Hematopoietic multipotent progenitor cell (in vitro differentiated cells): ENCODE measurements around the gene CDC42BPB. TPM values are rescaled to one million over a fixed set of nuclear protein-coding genes. Genes with fewer than 3 reads are reported as not detected.

Experiments
- DNase-seq, 3 donors: peaks; one replicate each; pipeline ENCODE4 v3.0.0-alpha.2; 2011 to 2015; ENCODE audit warnings: low read depth in 2 of 3, low spot score in 2 of 3
- total RNA-seq: library from RNA; depleted of rRNA; stranded (reverse); fragments of >200 nt; gene quantifications from one replicate; pipeline ENCODE4 v1.2.3, GENCODE V29; 2012

Gene CDC42BPB
- total RNA-seq, 1 donor = 24.0 TPM

- DNase-seq = no peak
These were observed 134.7 kb downstream of the CDC42BPB start, which contains the start of gene AMN for GRCh38 chr14:102922490-102923200. Gene AMN (plus strand): TSS chr14:102922663. CDS start chr14:102922689, 26 bp downstream.

DNA sequence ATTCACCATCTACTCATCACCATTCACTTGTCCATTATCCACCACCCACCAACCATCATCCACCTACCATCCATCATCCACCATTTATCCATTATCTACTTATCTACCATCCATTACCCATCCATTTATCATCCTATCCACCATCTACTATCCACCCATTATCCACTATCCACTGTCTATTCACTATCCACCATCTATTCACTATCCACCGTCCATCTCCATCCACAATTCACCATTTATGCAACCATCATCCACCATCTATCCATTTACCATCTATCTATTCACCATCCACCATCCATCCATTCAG, 136.4 kb downstream of the CDC42BPB start:
- no peak for DNase-seq

- no peak for DNase-seq
These were observed 136.9 kb downstream of the CDC42BPB start for GRCh38 chr14:102920273-102920997.

GRCh38 chr14:102918438-102918837, 138.9 kb downstream of the CDC42BPB start:
- no peak for DNase-seq

- DNase-seq = peak in 2 of 3 donors; percentile 52 to 77
These were observed 139.7 kb downstream of the CDC42BPB start for GRCh38 chr14:102917469-102918211.

DNA sequence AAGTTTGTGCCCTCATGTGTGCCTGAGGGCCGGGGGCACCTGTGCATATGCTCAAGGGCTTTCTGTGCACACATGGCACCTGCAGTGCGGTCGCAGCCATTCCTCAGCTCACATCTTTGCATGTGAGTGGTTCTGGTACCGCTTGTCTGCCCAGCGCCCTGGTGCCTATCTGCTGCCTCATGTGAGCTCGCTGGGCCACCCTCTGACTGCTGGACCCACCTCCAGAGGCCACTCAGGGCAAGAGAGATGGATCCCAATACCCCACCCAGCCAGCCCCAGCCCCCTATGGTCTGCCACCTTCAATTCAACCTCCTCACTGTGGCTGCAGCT, 140.3 kb downstream of the CDC42BPB start:
- no peak for DNase-seq

- DNase-seq = no peak
These were observed 140.8 kb downstream of the CDC42BPB start for GRCh38 chr14:102916347-102917055.

DNA sequence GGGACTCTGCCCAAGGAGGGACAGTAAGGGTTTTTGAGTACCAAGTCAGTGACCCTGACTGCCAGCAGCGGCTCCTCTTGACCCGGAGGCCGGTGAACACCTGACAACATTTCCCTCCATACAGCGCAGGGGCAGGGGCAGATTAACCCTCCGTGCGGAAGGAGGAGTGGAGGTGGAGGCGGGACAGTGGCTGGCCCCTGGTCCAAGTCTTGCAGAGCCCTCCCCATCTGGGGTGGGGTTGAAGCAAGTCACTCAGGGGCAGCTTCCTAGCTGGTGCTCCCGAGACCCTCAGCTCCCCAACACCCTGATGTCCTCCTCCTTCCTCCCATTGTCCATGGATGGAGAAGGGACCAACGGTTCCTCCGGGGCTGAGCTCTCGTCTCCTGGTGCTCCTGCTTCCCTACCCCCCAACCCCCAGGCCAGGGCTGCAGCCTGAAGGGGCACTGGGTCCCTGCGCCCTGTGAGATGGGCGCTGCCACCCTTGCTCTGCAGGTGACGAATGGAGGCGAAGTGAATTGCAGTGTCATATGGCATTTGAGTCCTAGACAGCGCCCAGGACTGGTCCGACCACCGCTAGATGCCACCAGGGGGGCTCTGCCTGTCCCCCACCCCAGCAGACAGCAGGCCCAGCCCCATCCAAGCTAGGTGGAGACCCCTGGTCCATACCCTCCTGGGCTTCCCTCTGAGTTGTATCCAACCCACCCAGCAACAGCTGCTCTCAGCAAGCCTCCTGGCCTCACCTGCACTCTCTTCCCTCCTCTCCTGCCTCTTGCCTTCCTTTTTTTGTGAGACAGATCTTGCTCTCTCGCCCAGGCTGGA, 141.8 kb downstream of the CDC42BPB start:
- no peak for DNase-seq

GRCh38 chr14:102914474-102915291, 142.7 kb downstream of the CDC42BPB start:
- DNase-seq = no peak

DNA sequence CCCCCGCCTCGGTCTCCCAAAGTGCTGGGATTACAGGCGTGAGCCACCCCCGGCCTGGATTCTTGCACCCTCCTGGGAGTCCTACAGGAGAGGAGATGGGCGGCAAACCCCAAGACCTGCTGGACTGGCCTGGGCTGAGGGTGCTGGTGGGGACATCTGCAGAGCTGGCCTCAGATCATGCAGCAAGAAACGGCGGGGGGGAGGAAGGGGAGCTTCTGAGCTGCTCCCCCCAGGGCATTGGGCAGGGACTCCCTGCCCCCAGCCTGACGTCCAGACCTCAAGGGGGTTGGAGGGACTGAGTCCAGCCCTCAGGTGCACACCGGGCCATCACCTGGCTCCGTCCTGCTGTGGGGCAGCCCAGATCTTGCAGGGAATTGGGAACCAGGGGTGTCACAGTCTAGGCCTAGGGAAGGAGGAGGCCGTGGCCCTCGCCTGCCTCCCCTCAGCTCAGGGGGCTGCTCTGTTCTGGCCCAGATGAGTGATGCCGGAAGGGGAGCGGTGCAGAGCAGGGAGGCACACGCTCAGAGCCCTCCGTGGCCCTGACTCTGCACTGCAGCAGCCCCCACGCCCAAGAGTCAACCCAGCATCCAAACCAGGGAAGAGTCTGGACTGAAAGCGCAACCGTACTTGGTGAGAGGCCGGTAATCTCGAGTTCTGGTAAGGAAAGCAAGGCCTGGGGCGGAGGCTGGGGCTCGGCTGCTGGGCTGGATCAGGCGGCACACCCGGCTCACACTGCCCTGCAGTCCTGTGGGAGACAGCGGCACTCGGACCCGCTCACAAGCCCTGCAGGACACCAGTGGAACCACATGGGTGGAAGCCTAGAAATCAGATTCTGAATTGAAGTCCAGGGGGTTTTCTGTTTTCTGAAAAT, 143.8 kb downstream of the CDC42BPB start:
- DNase-seq = no peak

DNA sequence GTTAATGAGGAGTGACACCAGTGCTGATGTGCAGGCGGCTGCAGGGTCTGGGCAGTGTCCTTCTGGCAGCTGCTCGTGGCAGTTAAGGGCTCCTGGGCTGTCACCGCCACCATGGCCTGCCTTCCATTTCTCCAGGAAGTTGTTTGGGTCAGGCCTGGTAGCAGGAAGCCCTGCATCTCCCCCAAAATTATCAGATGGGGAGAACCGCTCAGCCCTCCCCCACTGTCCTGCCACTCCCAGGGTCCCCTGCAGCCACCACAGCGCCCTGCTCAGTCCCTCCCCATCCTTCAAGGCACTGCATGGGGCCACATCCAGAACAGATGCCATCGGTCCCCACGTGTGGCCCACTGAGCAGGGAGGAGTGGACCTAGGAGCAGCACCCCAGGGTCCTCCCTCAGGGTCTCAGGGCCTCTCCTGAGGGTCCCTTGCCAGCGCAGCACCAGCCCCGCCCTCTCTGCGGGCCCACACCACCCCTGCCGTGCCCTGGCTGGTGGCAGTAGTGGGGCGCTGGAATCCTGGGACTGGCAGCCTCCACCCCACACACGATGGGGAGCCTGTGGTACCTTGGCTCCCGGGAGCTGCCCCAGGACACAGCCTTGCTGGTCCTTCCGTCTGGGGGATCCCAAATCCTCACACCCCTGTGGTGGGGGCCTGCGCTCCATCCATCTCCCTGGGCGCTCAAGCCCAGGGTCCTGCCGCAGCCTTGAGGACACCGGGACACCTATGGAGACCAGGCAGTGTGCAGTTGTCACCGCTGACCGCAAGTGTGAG, 145.2 kb downstream of the CDC42BPB start:
- DNase-seq = no peak

- no peak for DNase-seq
These were observed 145.8 kb downstream of the CDC42BPB start for GRCh38 chr14:102911541-102911951.

DNA sequence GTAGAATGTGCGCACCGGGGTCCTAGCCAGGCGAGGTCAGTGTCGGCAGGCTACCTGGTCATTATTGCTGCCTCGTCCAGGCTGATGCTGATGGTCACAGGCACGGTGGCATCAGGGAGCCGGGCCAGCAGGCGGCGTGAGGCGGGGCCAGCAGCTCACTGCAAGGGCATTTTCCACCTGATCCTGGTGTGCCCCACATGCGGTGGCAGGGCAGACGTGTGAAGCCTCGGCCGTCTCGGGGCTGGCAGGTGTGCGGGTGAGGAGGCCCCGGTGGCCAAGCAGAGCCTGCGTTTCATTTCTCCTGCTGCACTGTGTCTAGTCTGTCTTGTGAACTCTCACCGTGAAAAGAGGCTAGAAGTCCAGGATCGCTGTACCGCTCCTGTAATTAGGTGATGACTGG, 146.9 kb downstream of the CDC42BPB start:
- DNase-seq = no peak

- no peak for DNase-seq
These were observed 147.4 kb downstream of the CDC42BPB start for GRCh38 chr14:102909911-102910310.

DNA sequence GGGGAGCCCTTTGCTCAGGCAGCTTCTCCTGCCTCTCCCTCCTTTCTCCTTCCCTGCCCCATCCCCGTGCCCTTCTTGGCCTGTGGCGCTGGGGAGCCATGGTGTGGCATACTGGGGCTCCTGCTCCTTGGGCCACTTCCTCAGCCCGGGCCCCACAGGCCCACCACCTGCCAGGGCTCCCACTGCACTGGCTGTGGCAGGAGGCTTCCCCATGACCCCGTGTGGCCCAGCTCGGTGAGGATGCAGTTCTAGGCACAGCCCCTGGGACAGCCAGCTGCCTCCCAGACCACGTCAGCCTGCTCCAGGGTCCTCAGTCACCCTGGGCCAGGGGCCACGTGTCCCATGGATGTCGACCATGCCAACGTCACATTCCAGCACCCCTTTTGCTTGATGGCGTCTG, 147.9 kb downstream of the CDC42BPB start:
- no peak for DNase-seq

DNA sequence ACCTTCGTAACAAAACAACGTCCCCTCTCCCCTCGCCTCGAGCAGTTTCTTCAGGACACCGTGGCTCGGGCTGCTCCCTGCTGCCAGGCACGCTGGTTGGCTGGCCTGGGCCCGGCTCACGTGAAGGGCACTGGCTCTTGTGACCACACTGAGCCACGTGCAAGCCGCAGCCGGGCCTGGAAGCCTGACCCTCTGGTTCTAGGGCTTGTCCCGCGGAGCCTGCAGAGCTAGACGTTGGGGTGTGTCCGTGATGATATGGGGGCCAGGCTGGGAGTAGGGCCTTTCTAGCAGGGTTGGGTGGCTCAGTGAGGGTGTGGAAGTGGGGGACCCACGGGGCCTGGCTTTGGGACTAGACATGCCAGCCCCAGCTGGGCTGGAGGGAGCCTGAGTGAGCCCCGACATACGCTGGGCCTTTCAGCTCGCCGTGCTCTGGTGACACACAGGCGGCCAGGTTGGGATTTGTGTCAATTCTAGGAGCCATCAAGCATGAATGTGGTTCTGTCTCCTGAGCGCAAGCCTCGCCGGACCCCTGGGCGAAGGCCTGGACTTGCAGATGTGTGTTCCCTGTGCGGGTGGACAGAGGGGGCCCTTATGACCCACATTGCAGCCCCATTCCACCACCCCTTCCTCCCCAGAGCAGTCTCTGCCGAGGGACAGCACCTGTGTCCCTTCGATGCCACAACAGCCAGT, 148.4 kb downstream of the CDC42BPB start:
- DNase-seq = no peak
